DMS53 treated with DMSO at 0.1 percent for 48 hours (cell line): Measurements from ENCODE around the gene PHOX2B.
"Not testable (repeated sequence)": the region's sequence is repeated elsewhere in the genome, so short reads cannot be mapped to it uniquely, and the experiment has no call there.

ENCODE experiments used
- DNase-seq: peaks from one replicate; lab custom pipeline; 2025; ENCODE audit not compliant: unreplicated experiment; lab: John Stamatoyannopoulos, UW

Gene PHOX2B

DNA sequence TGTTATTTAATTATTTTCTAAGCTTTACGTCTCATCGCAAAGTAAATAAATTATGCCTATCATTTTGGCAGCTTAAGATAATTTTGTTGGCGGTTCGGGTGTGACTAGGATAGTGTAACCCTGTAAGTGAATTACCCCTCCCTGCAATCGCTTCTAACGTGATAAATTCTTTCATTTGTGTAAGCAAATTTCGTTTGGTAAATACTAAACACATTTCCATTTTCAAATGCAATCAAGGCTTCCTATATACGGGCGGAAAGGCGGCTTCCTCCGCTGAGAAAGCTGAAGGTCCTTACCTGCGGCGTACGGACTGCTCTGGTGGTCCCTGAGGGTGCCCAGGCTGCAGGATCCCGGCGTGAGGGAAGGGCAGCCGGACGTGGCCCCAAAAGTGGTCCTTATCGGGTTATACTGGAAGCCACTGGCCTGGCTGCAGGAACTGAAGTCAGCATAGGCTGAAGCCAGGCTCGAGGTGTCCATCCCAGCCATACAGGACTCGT lies 403 bp downstream of the PHOX2B start:
- DNase-seq, result no peak

DNA sequence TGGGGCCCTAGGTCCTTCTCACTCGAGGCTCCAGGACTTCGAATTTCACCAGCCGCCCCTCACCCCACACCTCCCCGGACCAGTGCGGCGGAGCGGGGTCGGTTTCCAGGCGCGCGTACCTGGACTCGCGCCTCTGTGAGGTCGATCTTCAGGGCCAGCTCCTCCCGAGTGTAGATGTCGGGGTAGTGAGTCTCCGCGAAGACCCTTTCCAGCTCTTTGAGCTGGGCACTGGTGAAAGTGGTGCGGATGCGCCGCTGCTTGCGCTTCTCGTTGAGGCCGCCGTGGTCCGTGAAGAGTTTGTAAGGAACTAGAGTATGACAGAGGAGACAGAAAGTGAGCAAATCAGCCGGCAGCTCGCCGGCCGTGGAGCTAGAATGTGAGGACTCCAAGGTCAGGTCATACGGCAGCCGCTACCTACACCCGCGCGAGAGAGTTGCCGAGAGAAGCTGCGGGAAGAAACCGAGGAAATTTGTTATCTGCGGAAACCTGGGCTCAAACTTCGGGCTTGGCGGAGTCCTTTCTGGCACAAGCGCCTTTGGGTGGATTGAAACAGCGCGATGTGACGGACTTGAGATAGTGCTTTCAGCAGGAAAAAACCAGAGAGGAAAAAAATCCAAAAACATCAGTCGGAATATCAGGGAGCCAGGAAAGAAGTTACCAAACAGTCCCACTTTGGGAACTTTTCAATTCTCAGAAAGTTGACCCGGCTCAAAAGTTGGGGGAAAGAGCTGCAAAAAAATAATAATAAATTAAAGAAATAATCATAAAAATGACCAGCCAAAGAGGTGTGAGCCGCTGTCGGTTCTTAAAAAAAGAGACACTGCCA lies 1.1 kb downstream of the PHOX2B start:
- DNase-seq, result no peak

DNA sequence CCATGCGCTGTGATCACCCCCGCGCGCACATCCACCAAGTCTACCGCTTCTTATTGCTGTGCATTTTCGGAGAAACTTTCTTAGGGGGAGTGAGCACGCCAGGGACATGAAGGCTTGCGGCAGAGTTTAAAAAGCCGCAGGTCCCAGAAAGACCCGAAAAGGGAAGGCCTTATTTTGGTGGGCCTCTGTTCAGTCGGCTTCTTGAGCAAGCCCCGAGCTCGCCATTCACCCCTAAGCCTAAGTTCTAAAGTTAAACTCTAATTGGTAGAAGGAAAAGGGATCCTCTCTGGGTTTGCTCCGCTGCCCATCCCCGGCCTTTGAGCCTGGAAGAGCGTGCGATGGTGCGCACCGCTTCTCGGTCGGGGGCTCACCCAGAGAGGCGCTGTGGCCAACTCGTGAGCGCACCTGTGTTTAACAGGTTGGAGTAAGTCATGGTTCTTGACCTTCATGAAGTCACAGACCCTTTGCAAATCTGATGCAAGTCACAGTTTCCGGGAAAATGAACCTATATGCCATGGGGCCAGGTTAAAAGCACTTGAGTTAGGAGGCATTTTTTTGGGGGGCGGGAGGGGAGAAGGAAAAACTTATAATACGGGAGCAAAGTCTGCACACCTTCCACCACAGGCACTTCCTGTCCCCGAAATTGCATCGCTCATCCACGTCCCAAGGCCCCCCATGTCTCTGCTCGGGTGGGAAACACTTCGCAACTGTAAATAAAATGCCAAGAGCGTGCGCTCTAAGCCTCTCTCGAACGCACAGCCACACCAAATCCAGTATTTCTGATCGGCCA lies 1.9 kb downstream of the PHOX2B start:
- no peak for DNase-seq

DNA sequence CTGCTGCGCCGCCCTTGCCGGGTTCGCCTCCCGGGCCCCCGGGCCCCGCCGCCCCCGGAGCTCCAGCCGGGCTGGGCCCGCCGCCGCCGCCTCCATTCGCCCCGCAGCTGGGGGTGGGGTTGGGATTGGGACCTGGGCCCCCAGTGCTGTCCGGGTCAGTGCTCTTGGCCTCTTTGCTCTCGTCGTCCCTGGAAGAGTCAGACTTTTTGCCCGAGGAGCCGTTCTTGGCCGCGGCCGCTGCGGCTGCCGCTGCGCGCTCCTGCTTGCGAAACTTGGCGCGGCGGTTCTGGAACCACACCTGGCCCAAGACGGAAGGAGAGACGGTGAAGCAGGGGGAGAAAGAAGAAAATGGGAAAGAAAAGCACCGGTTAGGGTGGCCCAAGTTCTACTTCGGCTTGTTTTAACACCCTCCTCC lies 2.5 kb downstream of the PHOX2B start:
- no peak for DNase-seq

DNA sequence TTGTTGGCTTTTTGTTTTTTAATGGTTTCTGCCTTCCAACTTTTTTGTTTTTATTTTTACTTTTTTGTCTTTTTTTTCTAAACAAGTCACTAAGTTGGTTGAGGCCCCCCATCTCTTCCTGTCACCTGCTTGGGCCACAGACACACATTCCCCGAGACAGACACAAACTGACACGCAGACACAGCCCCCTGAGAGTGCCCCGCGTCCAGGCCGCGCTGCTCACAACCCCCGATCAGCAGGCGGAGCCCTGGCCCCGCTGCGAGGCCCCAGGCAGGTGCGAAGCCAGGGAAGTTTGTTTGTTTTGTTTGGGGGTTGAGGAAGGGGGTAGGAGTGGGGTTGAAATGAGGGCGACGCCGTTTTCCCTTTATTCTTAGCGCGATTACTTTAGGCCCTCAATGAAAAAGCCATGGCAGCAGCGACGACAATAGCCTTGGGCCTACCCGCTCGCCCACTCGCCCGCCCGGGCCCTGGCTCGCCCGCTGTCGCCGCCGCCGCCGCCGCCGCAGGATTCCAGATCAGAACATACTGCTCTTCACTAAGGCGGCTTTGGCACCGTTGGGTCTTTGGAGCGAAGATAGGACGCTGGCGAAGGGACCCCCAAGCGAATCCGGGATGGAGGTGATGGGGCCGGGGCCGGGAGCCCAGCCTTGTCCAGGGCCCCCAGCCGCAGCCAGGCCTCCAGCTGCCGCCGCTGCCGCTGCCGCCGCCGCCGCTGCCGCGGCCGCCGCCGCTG lies 3.1 kb downstream of the PHOX2B start:
- no peak for DNase-seq

DNA sequence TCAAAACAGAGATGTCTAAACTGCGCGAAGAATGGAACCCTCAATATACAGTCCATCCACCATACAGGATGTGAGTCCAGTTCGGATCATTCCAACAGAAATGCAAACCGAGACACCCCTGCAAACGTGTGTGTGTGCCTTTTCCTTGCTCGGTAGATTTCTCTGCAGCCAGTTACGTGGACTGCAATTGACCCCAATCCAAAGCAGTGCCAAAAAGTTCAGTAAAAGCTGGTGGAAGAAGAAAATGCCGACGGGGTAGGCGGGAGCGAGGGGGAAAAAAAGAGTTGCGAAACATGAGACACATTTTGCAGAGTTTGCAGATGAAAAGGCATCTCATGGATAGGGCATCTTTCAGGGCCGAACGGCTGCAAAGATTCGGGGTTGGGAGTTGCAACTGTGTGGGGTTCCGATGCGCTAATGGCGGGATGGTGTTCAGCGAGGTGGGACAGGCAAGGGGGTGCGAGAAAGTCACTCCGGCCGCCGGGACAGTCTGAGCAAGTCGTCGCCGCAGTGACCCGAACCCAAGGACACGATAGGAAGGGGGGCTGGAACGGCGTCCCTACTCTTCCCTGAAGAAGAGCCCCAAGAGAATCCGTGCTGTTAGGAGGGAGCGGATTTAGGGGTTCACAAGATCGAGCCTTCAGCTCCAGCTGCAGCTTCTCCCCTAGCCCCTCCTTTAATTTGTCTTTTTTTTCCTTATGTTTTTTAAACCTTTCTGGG lies 3.8 kb downstream of the PHOX2B start:
- no peak for DNase-seq

DNA sequence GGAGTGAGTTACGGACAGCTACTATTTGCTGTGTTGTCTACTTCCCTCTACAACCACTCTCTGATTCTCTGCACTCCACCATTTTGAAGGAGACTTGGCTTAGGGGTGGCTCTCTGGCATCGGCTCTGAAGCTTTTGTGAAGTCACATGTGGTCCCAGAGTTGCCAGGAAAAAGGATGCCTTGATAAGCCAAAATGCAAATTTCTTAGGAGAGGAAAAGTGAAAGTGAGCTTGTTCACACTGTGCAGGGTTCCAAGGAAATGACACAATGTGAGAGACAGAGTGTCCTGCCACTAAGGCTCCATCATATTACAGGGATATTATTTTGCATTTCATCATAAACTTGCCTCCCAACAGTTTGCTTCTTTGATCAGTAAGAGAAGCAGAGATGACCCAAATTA lies 7.2 kb downstream of the PHOX2B start:
- DNase-seq, result no peak

DNA sequence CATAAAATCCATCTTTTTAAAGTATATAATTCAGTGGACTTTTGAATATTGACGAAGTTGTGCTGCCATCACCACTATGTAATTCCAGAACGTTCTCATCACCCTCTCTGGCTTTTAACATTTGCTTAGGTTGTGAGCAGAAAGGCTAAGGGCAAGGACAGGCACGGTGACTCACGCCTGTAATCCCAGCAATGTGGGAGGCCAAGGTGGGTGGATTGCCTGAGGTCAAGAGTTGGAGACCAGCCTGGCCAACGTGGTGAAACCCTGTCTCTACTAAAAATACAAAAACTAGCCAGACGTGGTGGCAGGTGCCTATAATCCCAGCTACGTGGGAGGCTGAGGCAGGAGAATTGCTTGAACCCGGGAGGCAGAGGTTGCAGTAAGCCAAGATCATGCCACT lies 11.0 kb downstream of the PHOX2B start:
- not testable (repeated sequence) for DNase-seq

DNA sequence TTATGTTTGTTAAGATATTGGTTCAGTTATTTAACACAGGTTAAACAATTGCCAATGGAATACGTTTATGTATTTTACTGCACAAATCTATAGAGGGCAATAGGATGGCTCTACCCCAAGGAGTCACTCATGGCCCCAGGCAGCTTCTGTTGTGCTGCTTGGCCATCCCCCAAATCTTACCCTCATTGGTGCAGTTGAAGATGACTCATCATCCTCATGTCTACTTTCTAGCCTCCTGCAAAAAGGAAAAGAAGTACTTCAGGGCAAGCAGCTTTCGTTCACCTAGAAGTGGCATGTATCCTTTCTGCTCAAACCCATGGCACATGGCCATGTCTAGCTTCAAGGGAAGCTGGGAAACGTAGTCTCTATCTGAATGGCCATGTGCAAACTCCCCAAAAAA lies 14.2 kb downstream of the PHOX2B start:
- DNase-seq, result no peak

DNA sequence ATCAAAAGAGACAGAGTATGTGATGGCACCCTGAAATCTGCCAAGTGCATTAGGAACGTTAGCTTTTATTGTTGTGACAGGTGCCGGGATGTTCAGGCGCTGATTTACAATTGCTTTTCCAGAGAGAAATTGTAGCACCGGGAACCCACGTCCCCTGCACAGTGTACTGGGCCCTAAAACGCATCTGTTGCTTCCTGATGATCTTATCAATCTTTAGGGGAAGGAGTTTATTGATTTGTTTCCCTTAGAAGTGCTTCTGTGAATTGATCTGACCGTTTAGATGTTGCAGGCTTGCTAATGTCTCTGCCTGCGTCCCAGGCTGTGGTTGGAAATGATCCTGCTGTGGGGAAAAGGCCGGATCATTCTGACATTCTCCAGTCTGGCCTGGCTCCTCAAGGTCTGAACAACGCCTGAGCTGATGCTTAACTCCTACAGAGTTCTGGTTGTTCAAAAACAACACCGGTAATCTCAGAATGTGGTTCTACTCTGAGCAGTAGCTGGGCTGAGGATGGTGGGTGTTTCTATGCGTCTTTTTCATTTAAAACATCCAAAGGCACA lies 16.9 kb downstream of the PHOX2B start:
- DNase-seq, result no peak

DNA sequence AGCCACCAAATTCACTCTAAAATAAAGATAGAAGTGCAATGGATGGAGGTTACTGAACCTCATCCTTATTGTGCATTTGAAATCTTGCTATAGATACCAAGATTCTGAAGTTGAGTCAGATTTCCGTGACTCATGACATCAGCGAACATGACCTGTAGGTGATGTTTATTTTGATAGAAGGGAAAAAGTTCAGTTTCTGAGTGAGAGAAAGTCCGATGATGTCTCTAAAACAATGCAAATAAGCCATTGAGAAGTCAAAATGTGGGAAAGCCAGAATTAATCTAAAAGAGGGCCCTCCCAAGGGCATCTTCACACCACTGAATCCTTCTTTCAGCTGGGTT lies 20.0 kb downstream of the PHOX2B start:
- DNase-seq, result no peak

DNA sequence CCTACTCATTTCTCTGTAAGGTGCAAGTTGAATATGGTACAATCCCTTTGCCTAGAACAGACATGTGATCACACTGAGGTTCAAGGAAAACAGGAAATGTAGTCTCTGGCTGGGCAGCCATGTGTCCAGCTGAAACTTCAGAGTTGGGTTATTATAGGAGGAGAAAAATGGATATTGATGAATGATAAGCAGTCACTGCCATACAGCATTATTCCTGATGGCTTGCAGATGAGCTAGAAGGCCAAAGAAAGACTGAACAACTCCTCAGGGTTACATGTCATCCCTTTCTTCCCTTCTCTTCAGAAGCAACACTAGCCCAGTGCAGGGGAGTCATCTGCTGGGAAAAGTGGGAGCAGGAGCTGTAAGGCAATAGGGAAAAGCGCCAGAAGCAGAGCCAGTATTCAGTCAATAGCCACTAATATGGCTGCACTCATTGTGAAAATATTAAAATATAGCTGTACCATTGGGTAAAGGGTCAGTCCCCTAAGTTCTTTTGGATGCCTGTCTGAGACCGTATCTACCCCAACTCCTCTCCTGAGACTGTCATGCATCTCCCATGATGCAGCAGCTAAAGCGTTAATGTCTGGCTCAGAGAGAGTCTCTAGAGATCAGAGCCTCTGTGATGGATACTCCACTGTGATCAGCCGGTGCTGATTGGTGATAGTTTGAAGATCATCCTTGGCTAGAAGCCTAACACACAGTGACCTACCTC lies 20.5 kb downstream of the PHOX2B start:
- DNase-seq, result no peak

DNA sequence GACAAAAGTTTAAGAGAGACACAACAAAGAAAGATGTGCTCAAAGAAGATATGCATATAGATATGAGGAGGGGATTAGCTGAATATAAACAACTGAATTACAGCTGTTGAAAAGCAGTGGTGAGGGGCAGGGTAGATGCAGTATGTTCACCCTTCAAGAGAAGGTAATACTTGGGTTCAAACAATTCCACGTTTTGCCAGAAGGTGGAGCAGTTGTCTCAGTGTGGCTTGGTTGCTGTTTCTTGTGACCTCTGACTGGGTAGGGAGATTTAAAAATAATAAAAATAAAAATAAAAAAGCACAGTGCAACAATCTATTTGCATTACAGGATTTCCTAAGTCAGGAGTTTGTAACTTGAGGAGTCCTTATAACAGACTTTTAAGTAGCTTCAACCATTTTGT lies 23.3 kb downstream of the PHOX2B start:
- DNase-seq, result no peak

DNA sequence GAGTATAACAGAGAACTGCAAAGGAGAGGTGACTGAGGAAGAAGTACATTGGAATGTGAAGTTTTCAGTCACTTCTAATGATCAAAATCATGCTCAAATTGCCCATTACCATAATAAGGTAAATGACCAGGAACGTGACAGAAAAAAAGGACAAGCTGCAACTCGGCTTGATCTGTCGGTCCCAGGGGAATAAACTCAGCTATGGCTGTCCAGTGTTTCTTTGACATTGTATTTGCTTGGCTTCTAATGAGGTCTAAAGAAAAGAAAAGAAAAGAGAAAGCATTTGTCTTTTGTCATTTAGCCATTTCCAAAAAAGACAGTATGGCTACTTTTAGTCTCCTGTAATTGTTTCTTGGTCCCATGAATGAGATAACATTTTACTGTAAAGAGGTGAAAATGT lies 25.2 kb downstream of the PHOX2B start:
- no peak for DNase-seq

DNA sequence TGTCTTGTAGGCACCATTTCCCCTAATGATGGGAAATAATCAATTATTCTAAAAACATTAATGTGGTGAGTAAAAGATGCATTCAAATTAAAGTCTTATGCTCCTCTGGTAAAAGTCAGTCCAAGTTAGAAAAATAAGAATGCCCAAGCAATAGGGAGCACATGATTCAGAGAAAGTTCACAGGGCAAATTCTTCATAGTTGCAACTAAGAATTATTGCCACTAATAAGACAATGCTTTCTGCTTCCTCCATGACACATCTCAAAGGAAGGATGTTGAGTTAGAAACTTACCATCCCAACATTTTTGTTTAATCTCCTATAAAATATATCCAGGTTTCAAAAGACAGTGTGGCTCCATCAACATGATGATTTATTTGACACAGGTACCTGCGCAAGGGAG lies 26.3 kb downstream of the PHOX2B start:
- no peak for DNase-seq

DNA sequence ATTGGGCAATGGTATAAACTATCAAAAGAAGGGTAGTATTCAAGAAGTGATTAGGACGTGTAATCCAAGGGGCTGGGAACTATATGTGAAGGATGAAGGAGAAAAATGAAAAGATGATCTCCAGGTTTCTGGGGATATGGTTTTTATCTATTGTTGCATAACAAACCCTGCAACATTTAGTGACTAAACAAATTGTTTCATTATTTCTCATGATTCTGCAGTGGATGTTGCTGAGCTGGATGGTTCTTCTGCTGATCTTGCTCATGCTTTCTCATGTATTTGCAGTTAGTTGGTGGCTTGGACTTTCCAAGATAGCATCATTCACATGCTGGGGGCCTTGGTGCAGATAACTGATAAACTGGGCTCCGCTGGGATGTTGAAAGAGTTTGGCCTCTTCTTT lies 29.1 kb downstream of the PHOX2B start:
- no peak for DNase-seq

DNA sequence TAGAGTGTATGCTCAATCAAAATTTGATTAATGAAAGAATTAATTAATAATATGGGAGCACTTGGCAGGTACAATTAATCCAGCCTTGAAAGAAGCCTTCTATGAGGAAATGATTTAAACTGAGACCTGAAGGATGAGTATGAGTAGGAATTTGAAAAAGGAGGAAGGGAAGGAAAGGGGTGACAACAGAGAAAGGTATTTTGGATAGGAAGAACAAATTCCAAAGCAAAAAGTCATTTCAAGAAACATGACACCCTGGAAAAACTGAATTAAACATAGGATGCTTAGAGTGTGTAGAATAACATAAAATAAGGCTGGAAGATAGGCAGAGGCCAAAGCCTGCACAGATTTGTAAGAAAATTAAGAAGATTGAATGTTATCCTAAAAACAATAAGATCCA lies 29.6 kb downstream of the PHOX2B start:
- no peak for DNase-seq

DNA sequence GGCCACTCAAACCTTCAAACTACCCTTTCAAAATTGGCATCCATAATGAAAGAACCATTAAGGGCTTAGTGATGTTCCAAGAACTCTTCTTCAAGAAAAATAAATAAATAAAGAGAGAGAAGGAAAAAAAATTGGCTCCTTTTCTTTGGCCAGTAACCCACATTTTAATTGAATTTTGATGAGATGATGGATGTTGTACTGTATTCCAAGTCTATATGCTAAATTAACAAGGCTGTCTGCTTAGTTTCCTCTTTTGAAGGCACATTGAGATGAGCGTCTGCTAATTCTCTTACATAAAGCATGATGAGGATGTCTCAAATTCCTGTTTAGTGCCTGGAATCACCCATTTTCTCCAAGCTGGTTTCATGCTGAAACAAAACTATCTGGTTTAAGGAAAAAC lies 33.4 kb downstream of the PHOX2B start:
- no peak for DNase-seq

DNA sequence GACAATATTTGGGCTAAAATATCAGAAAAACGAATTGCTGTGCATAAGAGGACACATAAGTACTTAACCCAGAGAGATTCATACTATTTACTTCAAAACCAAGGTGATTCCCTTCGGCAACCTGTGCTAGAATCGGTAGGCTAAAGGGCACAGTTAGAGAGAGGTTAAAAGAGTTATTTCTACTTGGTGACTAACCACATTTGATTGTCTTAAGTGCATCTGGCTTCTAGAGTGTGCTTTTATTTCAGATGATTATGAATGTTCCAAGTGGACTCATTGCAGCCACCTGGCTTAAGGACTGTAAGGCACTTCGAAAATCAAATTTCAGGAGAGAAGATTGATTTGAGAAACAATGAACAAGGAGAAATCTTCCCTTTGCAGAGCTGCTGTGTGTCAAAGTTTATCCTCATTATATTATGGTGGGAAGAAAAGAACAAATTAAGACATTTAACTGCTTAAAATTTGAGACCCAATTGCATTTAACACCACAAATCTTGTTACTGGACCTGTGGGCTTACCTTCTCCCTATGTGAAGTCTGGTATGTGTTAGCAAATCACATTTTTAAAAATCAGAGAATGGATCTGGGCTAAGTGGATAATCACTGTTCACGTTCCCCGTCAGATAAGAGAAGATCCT lies 34.0 kb downstream of the PHOX2B start:
- no peak for DNase-seq

DNA sequence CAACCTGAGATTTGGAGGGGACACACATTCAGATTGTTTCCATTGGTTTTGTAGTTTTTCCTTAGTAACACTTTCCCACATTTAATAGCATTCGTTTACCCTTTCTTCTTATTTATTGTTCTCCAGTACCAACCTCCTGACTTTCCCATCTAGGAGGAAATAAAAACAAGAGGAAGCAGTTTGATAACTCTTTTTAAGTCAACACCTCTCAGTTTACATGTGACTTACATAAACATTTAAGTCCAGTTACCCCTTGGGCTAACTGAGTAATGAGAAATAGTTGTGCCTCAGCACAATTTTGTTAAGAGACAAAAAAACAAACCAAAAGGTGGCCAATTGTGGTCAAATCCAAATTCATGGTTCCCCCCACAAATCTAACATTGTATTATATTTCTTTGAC lies 34.8 kb downstream of the PHOX2B start:
- no peak for DNase-seq
